Islet of Langerhans (tissue), 1 donor: ENCODE data around the gene C15orf40.
"Not testable (repeated sequence)": the region's sequence is repeated elsewhere in the genome, so short reads cannot be mapped to it uniquely, and the experiment has no call there.

Experiments
- FAIRE-seq: peaks from one replicate; lab custom pipeline; 2011; peaks lifted over from hg19 to GRCh38; lab: Jason Lieb, UNC

C15orf40 gene

DNA sequence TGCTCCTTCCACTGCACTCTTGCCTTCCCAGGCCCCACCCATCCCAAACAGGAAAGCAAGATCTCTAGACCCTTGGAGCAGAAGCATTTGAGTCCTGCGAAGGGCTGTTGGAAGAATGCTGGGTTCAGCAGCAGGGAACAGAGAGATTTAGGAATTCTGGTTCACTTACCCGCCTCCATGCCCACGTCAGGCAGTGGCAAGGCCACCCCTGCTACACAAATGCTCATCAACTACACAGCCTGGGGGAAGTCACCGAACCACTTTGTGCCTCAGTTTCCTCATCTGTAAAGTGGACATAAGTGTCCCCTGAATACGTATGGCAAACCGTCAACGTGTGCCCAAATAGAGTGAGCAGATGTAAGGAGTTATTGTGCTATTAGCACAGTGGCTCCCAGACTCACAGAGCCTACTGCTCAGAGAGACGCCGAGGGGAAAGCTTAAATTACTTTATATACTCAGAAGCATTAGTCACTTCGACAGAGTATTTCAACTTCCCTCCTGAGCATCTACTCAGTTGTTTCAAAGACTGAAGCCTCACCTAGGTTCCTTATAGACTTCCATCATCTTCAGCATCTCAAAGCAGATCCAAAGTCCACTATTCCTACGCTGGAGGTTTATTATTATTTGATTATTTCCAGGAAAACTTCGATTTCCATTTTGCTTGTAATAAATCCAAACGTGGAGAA, 59.8 kb downstream of the C15orf40 start:
- FAIRE-seq = peak; percentile 41

- no peak for FAIRE-seq
Observed at GRCh38 chr15:82950746-82951370, 60.6 kb downstream of the C15orf40 start.

- FAIRE-seq = no peak
Observed at GRCh38 chr15:82950295-82950694, 61.1 kb downstream of the C15orf40 start.

DNA sequence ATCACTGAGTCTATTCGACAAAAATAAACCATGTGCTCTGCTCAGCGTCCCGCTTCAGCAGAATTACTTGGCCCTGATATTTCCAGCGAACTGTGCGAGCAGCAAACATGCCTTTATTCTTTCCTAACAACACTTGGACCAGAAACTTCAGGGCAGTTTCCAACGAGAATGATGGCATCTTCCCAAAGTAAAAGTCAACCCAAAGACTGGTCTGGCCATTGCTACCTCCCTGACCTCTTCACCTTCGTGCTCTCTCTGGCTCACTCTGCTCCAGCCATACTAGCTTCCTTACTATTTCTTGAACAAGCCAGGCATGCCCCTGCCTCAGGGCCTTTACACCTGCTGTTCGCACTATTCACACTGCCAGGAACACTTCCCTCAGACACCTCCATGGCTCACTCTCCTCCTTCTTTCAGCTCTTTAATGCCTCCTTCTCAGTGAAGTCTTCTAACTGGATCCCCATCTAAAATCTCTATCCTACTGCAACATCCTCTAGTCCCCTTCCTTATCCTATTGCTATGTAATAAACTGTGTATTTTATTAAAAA, 65.2 kb downstream of the C15orf40 start:
- FAIRE-seq = no peak

GRCh38 chr15:82945326-82945725, 66.1 kb downstream of the C15orf40 start:
- FAIRE-seq = no peak

DNA sequence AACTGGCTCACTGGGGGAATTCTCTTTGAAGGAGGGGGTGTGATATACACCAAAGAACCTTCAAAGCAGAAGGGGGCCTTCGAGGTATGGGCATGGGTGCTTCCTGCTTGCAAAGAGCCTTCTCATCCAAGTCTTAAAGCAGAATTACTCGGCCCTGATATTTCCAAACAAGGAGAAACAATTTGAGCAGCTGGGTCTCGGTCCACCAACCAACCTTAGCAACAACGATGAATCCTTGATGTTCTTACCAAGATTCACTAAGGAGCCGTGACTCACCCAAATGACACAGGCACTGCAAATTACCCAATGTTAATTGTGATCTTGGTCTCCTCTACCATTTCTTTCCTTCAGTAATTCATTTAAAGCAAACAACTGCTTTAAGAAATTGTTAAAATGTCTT, 66.6 kb downstream of the C15orf40 start:
- FAIRE-seq = no peak

DNA sequence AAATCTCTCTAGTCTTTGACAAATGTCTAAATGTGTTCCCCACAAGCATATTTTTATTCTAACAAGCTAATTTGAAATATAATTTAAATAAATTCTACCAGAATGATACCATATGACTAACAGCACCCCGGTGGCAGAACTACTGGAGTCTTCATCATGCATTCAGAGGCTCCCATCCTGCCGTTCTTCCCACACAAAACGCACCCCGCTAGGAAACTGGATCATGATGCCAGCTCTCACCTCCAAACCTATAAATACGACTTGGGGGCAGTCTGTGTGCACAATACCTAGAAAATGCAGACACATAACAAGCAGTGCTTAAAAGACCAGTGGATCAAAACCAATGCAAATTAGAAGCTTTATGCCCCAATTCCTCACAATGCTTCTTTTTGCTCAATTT, 67.4 kb downstream of the C15orf40 start:
- no peak for FAIRE-seq

- no peak for FAIRE-seq
Observed at GRCh38 chr15:82943176-82943575, 68.3 kb downstream of the C15orf40 start.

DNA sequence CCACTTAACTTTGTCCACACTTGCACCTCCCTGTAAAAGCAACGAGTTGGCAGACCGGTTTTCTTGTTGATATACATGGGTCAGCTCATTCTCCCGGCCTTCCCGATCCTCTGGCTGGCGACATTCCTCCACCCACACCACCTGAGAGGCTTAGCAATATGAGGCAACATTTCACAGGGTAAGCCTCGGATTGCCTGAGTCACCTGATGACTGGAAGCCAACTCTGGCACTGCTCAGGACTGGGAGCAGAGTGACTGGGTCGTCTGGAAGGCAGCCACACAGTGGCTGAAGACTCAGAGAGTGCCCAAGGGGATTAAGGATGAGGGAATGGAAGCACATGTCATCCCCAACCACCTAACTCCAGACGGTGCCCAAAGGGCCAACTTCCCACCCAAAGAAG, 68.7 kb downstream of the C15orf40 start:
- no peak for FAIRE-seq

DNA sequence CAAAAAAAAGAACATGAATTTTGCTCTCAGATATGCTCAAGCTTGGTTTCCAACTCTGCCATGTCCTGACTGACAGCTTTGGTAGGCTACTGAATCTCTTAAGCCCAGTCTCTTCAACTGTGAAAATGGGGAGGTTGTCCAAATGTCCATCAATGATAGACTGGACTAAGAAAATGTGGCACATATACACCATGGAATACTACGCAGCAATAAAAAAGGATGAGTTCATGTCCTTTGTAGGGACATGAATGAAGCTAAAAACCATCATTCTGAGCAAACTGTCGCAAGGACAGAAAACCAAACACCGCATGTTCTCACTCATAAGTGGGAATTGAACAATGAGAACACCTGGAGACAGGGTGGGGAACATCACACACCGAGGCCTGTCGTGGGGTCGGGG, 71.8 kb downstream of the C15orf40 start:
- FAIRE-seq = not testable (repeated sequence)
